Measurements from ENCODE around the gene LRRK1.

Gene LRRK1

DNA sequence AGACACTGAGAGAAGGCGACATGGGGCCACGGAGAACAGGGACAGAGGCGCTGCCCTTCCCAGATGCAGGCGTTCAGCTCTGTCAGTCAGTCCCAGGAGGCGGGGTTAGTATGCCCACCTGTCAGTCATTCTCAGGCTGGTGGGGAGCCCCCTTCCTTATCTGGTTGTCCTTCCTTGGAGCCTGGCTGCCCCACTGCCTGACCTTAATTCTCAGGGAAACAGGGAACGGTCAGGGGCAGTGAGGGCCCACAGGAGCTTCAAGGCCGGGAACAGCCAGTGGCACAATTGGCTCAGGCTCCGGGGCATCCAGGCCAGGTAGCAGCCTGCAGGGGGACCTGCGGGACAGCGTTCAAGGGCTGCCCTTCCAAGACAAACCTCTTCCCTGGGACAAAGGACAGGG, 199.5 kb downstream of the LRRK1 start:
- Histone ChIP-seq H3K36me3 (no peaks in the 10 kb centered on the region), H3K27ac (no peak overlapping the region), H3K27me3 (ENCODE audit: insufficient read depth, low read depth, severe bottlenecking) (no peaks in the 10 kb centered on the region), H3K9me3 (ENCODE audit: severe bottlenecking) (no peaks in the 10 kb centered on the region), H3K4me3 (ENCODE audit: low read depth, low read length) (no peak overlapping the region)
- no peak for DNase-seq
- TF ChIP-seq, protein P1, sequence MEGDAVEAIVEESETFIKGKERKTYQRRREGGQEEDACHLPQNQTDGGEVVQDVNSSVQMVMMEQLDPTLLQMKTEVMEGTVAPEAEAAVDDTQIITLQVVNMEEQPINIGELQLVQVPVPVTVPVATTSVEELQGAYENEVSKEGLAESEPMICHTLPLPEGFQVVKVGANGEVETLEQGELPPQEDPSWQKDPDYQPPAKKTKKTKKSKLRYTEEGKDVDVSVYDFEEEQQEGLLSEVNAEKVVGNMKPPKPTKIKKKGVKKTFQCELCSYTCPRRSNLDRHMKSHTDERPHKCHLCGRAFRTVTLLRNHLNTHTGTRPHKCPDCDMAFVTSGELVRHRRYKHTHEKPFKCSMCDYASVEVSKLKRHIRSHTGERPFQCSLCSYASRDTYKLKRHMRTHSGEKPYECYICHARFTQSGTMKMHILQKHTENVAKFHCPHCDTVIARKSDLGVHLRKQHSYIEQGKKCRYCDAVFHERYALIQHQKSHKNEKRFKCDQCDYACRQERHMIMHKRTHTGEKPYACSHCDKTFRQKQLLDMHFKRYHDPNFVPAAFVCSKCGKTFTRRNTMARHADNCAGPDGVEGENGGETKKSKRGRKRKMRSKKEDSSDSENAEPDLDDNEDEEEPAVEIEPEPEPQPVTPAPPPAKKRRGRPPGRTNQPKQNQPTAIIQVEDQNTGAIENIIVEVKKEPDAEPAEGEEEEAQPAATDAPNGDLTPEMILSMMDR (IDR thresholded peaks at IDR 0.05; ENCODE audit: low read depth, low read length), result no peak; the same call in 1 of the 2 replicates

DNA sequence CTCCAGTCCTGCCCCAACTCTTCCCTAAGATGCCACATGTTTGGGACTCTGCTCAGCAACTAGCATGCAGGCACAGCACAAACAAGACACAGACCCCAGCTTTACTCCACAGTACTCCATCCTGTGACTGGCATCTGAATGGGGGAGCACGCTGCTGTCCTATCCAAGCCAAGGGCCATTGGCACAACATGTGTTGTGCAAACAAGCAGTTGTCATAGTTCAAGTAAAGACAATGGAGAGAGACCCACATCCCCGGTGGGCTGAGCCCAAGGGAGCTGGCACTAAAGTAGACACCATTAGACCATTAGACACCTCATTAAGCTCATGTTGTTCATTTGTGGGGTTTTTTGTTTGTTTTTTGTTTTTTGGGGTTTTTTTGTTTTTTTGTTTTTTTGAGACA, 200.0 kb downstream of the LRRK1 start:
- TF ChIP-seq, protein P1 (IDR thresholded peaks at IDR 0.05; ENCODE audit: low read depth, low read length), result no peak
- DNase-seq, result no peak
- no peak overlapping the region for H3K27ac ChIP-seq
- H3K4me3 ChIP-seq (ENCODE audit: low read depth, low read length), result no peak overlapping the region
- no peaks in the 10 kb centered on the region for H3K27me3 ChIP-seq (ENCODE audit: insufficient read depth, low read depth, severe bottlenecking)
- no peaks in the 10 kb centered on the region for H3K36me3 ChIP-seq
- H3K9me3 ChIP-seq (ENCODE audit: severe bottlenecking), result no peaks in the 10 kb centered on the region
